ENCODE data around the gene ILF2.
A peak's percentile ranks its signal among the peaks of the same experiment; 100 is the strongest.
"Not testable (repeated sequence)": the region's sequence is repeated elsewhere in the genome, so short reads cannot be mapped to it uniquely, and the experiment has no call there.

ILF2 gene

GRCh38 chr1:153679337-153680119 is 8.7 kb upstream of the ILF2 start:
- peak; percentile 52 for DNase-seq (ENCODE audit: low spot score)

GRCh38 chr1:153678519-153679336 is 7.9 kb upstream of the ILF2 start, which contains the start of gene NPR1:
NPR1 (plus strand) TSS chr1:153678688; CDS start chr1:153679109, 421 bp downstream.
- DNase-seq (ENCODE audit: low spot score): peak; percentile 48

GRCh38 chr1:153677718-153678518 is 7.1 kb upstream of the ILF2 start:
- DNase-seq (ENCODE audit: low spot score): peak; percentile 75

GRCh38 chr1:153673511-153673910 is 2.7 kb upstream of the ILF2 start:
- no peak for DNase-seq (ENCODE audit: low spot score)

- not testable (repeated sequence) for DNase-seq (ENCODE audit: low spot score)
Measured at GRCh38 chr1:153671628-153672353, 998 bp upstream of the ILF2 start.

- no peak for DNase-seq (ENCODE audit: low spot score)
Measured at GRCh38 chr1:153670257-153670858, 435 bp downstream of the ILF2 start.

- DNase-seq (ENCODE audit: low spot score): no peak
Measured at GRCh38 chr1:153669606-153670005, 1.2 kb downstream of the ILF2 start.

GRCh38 chr1:153668672-153669071 is 2.1 kb downstream of the ILF2 start:
- not testable (repeated sequence) for DNase-seq (ENCODE audit: low spot score)

GRCh38 chr1:153667439-153667838 is 3.4 kb downstream of the ILF2 start:
- DNase-seq (ENCODE audit: low spot score): no peak

- DNase-seq (ENCODE audit: low spot score): no peak
Measured at GRCh38 chr1:153663211-153663610, 7.6 kb downstream of the ILF2 start.

- DNase-seq (ENCODE audit: low spot score): no peak
Measured at GRCh38 chr1:153662269-153662668, 8.5 kb downstream of the ILF2 start.

GRCh38 chr1:153661111-153661708 is 9.6 kb downstream of the ILF2 start:
- DNase-seq (ENCODE audit: low spot score): peak; percentile 25

- no peak for DNase-seq (ENCODE audit: low spot score)
Measured at GRCh38 chr1:153659656-153660055, 11.1 kb downstream of the ILF2 start.

- no peak for DNase-seq (ENCODE audit: low spot score)
Measured at GRCh38 chr1:153659175-153659534, 11.6 kb downstream of the ILF2 start.

GRCh38 chr1:153658400-153659174 is 12.2 kb downstream of the ILF2 start, which contains the start of gene SNAPIN:
SNAPIN (plus strand) TSS chr1:153658703; CDS start chr1:153658744, 41 bp downstream.
- DNase-seq (ENCODE audit: low spot score): peak; percentile 92

GRCh38 chr1:153655333-153655732 is 15.5 kb downstream of the ILF2 start:
- no peak for DNase-seq (ENCODE audit: low spot score)

GRCh38 chr1:153652805-153653500 is 17.8 kb downstream of the ILF2 start:
- DNase-seq (ENCODE audit: low spot score): no peak

GRCh38 chr1:153651771-153652170 is 19.0 kb downstream of the ILF2 start:
- no peak for DNase-seq (ENCODE audit: low spot score)

- DNase-seq (ENCODE audit: low spot score): no peak
Measured at GRCh38 chr1:153649863-153650235, 20.9 kb downstream of the ILF2 start.

Measured in SK-N-DZ (cell line).